ENCODE measurements around the gene CT47A1.
"Not testable (repeated sequence)": the region's sequence is repeated elsewhere in the genome, so short reads cannot be mapped to it uniquely, and the experiment has no call there.

GRCh38 chrX:120985660-120986059, at the start of gene CT47A1:
- not testable (repeated sequence) for TF ChIP-seq EZH2phosphoT487 (IDR thresholded peaks at IDR 0.05; ENCODE audit: low read depth, severe bottlenecking, unreplicated experiment); CTCF (IDR thresholded peaks at IDR 0.05; ENCODE audit: poor library complexity); EZH2 (IDR thresholded peaks at IDR 0.05; ENCODE audit: borderline replicate concordance)
